ENCODE measurements around the gene STXBP3.
"Not testable (repeated sequence)": the region's sequence is repeated elsewhere in the genome, so short reads cannot be mapped to it uniquely, and the experiment has no call there.

- TF ChIP-seq ZNF324 (CRISPR knock-in tag; IDR thresholded peaks at IDR 0.05); SAFB2 (IDR thresholded peaks at IDR 0.05; ENCODE audit: borderline replicate concordance, low read depth, low read length, severe bottlenecking); EP300 (IDR thresholded peaks at IDR 0.05; ENCODE audit: low read length); ADNP (tag; IDR thresholded peaks at IDR 0.05): not testable (repeated sequence)
These were observed 35.1 kb downstream of the STXBP3 start for GRCh38 chr1:108781575-108781944.
